NB4 (cell line): ENCODE measurements around the gene GBGT1.

ENCODE experiments used
- MAX ChIP-seq: IDR thresholded peaks from 2 replicates; pipeline ENCODE4 v1.6.1; 2011; ENCODE audit warnings: low read depth, low read length
- TF ChIP-seq, protein P1 (sequence below): IDR thresholded peaks from one replicate; pipeline ENCODE4 v1.5.1; 2012; ENCODE audit warnings: low read depth, low read length

DNA sequence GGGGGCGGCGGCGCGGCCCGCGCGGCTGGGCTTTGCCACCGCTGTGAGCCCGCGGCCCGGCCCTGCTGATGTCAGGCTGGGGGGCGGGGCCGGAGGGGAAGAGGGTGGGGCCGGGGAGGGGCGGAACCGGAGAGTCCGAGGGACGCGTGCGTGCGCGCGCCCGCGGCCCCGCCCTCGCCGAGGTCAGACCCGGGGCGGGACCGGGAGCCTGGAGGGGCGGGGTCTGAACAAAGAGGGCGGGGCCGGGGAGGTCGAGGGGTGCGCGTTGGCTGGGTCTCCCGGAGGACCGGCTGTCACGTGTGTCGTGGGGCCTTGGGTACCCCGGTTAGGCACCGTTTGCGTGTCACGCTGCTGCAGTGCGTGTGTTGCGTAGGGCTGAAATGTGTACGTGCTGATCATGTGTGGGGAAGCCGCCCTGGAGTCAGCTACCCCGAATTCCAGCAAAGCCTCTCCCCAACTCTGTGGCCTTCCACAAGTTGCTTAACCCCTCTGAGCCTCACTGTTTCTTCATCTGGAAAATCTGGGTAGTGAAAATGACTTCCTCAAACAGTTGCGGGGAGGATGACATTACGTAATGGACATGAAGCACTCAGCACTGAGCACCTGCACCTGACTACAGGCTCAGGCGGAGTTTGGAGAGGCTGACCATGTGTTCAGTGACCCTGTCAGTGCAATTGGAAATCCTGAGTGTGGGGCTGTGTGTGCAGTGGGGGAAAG lies 42.4 kb downstream of the GBGT1 start, which contains the start of gene RALGDS:
- TF ChIP-seq, protein P1, sequence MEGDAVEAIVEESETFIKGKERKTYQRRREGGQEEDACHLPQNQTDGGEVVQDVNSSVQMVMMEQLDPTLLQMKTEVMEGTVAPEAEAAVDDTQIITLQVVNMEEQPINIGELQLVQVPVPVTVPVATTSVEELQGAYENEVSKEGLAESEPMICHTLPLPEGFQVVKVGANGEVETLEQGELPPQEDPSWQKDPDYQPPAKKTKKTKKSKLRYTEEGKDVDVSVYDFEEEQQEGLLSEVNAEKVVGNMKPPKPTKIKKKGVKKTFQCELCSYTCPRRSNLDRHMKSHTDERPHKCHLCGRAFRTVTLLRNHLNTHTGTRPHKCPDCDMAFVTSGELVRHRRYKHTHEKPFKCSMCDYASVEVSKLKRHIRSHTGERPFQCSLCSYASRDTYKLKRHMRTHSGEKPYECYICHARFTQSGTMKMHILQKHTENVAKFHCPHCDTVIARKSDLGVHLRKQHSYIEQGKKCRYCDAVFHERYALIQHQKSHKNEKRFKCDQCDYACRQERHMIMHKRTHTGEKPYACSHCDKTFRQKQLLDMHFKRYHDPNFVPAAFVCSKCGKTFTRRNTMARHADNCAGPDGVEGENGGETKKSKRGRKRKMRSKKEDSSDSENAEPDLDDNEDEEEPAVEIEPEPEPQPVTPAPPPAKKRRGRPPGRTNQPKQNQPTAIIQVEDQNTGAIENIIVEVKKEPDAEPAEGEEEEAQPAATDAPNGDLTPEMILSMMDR, result no peak
- no peak for TF ChIP-seq MAX
